ENCODE results near the gene OPTN.

The OPTN gene

GRCh38 chr10:13163859-13164258 lies 63.9 kb downstream of the OPTN start:
- Histone ChIP-seq H3K9me3 (ENCODE audit: low read length) (no peaks in the 10 kb centered on the region), H3F3A (ENCODE audit: insufficient read depth, low read length) (no peaks in the 10 kb centered on the region), H3K4me2 (ENCODE audit: low read length) (no peak overlapping the region), H3K79me2 (ENCODE audit: insufficient read depth, low read length) (peaks cover 9% of the 10 kb centered on the region), H4K20me1 (ENCODE audit: insufficient read depth, low read length) (no peaks in the 10 kb centered on the region), H3K27ac (ENCODE audit: low read depth, low read length, poor library complexity, severe bottlenecking) (no peak overlapping the region), H3K4me3 (ENCODE audit: low read depth, low read length, poor library complexity, severe bottlenecking) (no peak overlapping the region), H3K9me2 (ENCODE audit: low read depth, low read length) (no peaks in the 10 kb centered on the region), H3K27me3 (ENCODE audit: insufficient read depth, low read length) (no peaks in the 10 kb centered on the region), H2AFZ (ENCODE audit: low read length) (no peak overlapping the region), H3K9ac (ENCODE audit: low read length) (no peak overlapping the region), H3K36me3 (ENCODE audit: insufficient read depth, low read length) (peaks cover 16% of the 10 kb centered on the region), H3K4me1 (ENCODE audit: insufficient read depth, low read length, severe bottlenecking) (peaks cover 23% of the 10 kb centered on the region)
- TF ChIP-seq CTCF (IDR thresholded peaks at IDR 0.05; ENCODE audit: low read length) = no peak

DNA sequence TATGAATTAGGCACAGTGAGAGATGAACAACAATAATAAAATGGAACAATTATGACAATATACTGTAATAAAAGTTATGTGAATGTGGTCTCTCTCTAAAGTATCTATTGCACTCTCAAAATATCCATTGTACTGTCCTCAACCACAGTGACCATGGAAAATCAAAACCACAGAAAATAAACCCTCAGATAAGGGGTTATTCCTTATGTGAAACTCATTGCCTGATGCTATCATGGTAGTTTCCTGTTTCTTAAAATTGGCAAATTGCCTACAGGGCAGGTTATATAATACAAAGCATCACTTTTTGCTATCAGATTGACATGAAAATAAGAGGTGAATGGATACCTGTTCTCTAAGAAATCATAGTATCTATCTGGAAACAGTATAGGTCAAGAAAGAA lies 65.2 kb downstream of the OPTN start:
- H3K27ac ChIP-seq (ENCODE audit: low read depth, low read length, poor library complexity, severe bottlenecking) = no peak overlapping the region
- no peaks in the 10 kb centered on the region for H3K9me2 ChIP-seq (ENCODE audit: low read depth, low read length)
- no peaks in the 10 kb centered on the region for H4K20me1 ChIP-seq (ENCODE audit: insufficient read depth, low read length)
- TF ChIP-seq EZH2 (IDR thresholded peaks at IDR 0.05; ENCODE audit: borderline replicate concordance, low read length) = no peak
- TF ChIP-seq CTCF (IDR thresholded peaks at IDR 0.05; ENCODE audit: low read length) = no peak
- no peak overlapping the region for H2AFZ ChIP-seq (ENCODE audit: low read length)
- H3K9ac ChIP-seq (ENCODE audit: low read length) = no peak overlapping the region
- H3F3A ChIP-seq (ENCODE audit: insufficient read depth, low read length) = no peaks in the 10 kb centered on the region
- H3K4me1 ChIP-seq (ENCODE audit: insufficient read depth, low read length, severe bottlenecking) = peaks cover 23% of the 10 kb centered on the region
- H3K4me2 ChIP-seq (ENCODE audit: low read length) = no peak overlapping the region
- H3K27me3 ChIP-seq (ENCODE audit: insufficient read depth, low read length) = no peaks in the 10 kb centered on the region
- H3K9me3 ChIP-seq (ENCODE audit: low read length) = no peaks in the 10 kb centered on the region
- H3K36me3 ChIP-seq (ENCODE audit: insufficient read depth, low read length) = peaks cover 19% of the 10 kb centered on the region
- no peak overlapping the region for H3K4me3 ChIP-seq (ENCODE audit: low read depth, low read length, poor library complexity, severe bottlenecking)
- peaks cover 9% of the 10 kb centered on the region for H3K79me2 ChIP-seq (ENCODE audit: insufficient read depth, low read length)

DNA sequence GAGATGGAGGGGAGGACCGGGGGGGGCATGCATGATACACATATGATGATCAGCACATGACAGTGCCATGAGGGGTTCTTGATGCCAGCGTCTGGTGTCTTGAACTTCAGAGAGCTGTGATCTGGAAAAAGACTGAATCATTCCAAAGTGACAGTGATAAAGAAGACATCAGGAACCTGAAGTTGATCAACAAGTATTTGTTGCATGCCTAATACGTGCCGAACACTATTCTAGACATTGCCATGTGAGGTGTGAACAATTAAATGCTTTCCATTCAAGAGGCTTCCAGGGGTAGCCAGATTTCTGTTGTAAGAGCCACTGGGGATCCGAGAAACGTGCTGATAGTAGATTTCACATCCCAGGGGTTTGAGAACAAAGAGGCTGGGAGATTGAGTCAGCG lies 67.6 kb downstream of the OPTN start:
- H3K4me2 ChIP-seq (ENCODE audit: low read length) = no peak overlapping the region
- TF ChIP-seq CTCF (IDR thresholded peaks at IDR 0.05; ENCODE audit: low read length) (no peak), EZH2 (IDR thresholded peaks at IDR 0.05; ENCODE audit: borderline replicate concordance, low read length) (no peak)
- H3K4me3 ChIP-seq (ENCODE audit: low read depth, low read length, poor library complexity, severe bottlenecking) = no peak overlapping the region
- H2AFZ ChIP-seq (ENCODE audit: low read length) = no peak overlapping the region
- no peaks in the 10 kb centered on the region for H3K27me3 ChIP-seq (ENCODE audit: insufficient read depth, low read length)
- H3K9me2 ChIP-seq (ENCODE audit: low read depth, low read length) = no peaks in the 10 kb centered on the region
- no peaks in the 10 kb centered on the region for H3F3A ChIP-seq (ENCODE audit: insufficient read depth, low read length)
- no peaks in the 10 kb centered on the region for H4K20me1 ChIP-seq (ENCODE audit: insufficient read depth, low read length)
- H3K4me1 ChIP-seq (ENCODE audit: insufficient read depth, low read length, severe bottlenecking) = peaks cover 8% of the 10 kb centered on the region
- no peaks in the 10 kb centered on the region for H3K9me3 ChIP-seq (ENCODE audit: low read length)
- H3K36me3 ChIP-seq (ENCODE audit: insufficient read depth, low read length) = peaks cover 39% of the 10 kb centered on the region
- peaks cover under 1% of the 10 kb centered on the region for H3K79me2 ChIP-seq (ENCODE audit: insufficient read depth, low read length)
- H3K27ac ChIP-seq (ENCODE audit: low read depth, low read length, poor library complexity, severe bottlenecking) = no peak overlapping the region
- H3K9ac ChIP-seq (ENCODE audit: low read length) = no peak overlapping the region

Measured in OCI-LY1 (cell line).